ENCODE results near the gene CBX6. TPM values are rescaled to one million over a fixed set of nuclear protein-coding genes. Genes with fewer than 3 reads are reported as not detected.

Gene CBX6
- total and polyA plus RNA-seq, 10 of the 15 experiments (the other 5 are each of a cell fraction or from before 2014, with no cell fraction given), result 3.6 to 142 (median 37.4) TPM

DNA sequence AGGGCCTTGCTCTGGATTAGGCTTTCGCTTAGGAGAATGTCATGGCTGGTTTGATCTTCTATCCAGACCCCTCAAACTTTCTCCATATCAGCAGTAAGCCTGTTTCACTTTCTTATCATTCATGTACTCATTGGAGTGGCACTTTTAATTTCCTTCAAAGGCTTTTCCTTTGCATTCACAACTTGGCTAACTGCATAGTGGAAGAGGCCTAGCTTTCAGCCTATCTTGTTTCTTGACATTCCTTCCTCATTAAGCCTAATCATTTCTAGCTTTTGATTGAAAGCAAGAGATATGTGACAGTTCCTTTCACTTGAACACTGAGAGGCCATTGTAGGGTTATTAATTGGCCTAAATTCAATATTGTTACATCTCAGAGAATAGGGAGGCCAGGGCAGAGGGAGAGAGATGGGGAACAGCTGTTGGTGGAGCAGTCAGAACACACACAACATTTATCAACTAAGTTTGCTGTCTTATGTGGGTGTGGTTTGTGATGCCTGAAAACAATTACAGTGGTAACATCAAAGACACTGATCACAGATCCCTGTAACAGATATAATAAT, 47.7 kb upstream of the CBX6 start:
- H4K20me1 ChIP-seq (ENCODE audit: control insufficient read depth, insufficient read depth), result no peaks in the 10 kb centered on the region
- WGBS (ENCODE audit: insufficient coverage, insufficient replicate concordance, low lambda C conversion rate, missing lambda C conversion rate), result 4% methylated on average over 1 of the region's 1 CpG
- ChIA-PET RAD21 (ENCODE audit: unreplicated experiment) (interaction anchor here (1.7 kb wide), 1 partner anchor 50 kb away, joined by 6 read pairs; no protein-coding TSS in a partner anchor), CTCF (interaction anchor here (0.8 to 1.6 kb wide), 3 partner anchors 9 to 50 kb away, joined by 4 to 14 read pairs (median 4); no protein-coding TSS in a partner anchor), SMC1A (ENCODE audit: uncharacterized antibody, unreplicated experiment) (interaction anchor here (1.5 kb wide), 1 partner anchor 20 kb away, joined by 3 read pairs; no protein-coding TSS in a partner anchor), POLR2A (no interaction called here)
- H3K36me3 ChIP-seq (ENCODE audit: control insufficient read depth in 2 of 2, insufficient read depth in 2 of 2, low read length in 1 of 2), result no peaks in the 10 kb centered on the region
- in situ Hi-C loops (cut with MboI) (no loop called here), intact Hi-C loops (cut with micrococcal nuclease; ENCODE audit: unreplicated experiment) (no loop called here)
- FAIRE-seq (no peak), DNase-seq (ENCODE audit: low read depth, low spot score) (no peak), ATAC-seq (no peak)
- no peaks in the 10 kb centered on the region for H3K79me2 ChIP-seq (ENCODE audit: control insufficient read depth, insufficient read depth, low read length)
- H3K9me3 ChIP-seq (replicated peaks; ENCODE audit: control insufficient read depth, insufficient read depth, low read length), result no peaks in the 10 kb centered on the region
- no TSS peak for BruUV-seq (replicated peaks)
- H3K27me3 ChIP-seq (replicated peaks in 1 of 2; ENCODE audit: control insufficient read depth in 2 of 2, insufficient read depth in 2 of 2, low read length in 1 of 2), result peaks cover 0 to 2% of the 10 kb centered on the region in 2 experiments; a peak in 1 of 4 replicates
- H2AFZ ChIP-seq (ENCODE audit: control insufficient read depth, low read depth, low read length), result no peak overlapping the region
- no peak overlapping the region for H3K27ac ChIP-seq (ENCODE audit: control insufficient read depth, insufficient read depth)
- H3K4me1 ChIP-seq (ENCODE audit: control insufficient read depth, insufficient read depth, low read length), result no peaks in the 10 kb centered on the region
- no peak overlapping the region for H3K9ac ChIP-seq (ENCODE audit: control insufficient read depth, insufficient read depth, low read length)
- TF ChIP-seq ZBTB4 (CRISPR knock-in tag; IDR thresholded peaks at IDR 0.05) (no peak), PAX8 (IDR thresholded peaks at IDR 0.05) (no peak), SUPT20H (IDR thresholded peaks at IDR 0.05; ENCODE audit: borderline replicate concordance, control insufficient read depth, low read depth, low read length) (no peak), RAD21 (IDR thresholded peaks at IDR 0.05; ENCODE audit: insufficient read depth, low read depth, low read length) (no peak)
- TF ChIP-seq, protein P1, sequence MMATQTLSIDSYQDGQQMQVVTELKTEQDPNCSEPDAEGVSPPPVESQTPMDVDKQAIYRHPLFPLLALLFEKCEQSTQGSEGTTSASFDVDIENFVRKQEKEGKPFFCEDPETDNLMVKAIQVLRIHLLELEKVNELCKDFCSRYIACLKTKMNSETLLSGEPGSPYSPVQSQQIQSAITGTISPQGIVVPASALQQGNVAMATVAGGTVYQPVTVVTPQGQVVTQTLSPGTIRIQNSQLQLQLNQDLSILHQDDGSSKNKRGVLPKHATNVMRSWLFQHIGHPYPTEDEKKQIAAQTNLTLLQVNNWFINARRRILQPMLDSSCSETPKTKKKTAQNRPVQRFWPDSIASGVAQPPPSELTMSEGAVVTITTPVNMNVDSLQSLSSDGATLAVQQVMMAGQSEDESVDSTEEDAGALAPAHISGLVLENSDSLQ (IDR thresholded peaks at IDR 0.05), result no peak
- no peak overlapping the region for H3K4me3 ChIP-seq
- H3K4me2 ChIP-seq (ENCODE audit: control insufficient read depth, insufficient read depth), result no peak overlapping the region
